PC-9 (cell line): ENCODE results near the gene OR2F2.
A peak's percentile ranks its signal among the peaks of the same experiment; 100 is the strongest.

ENCODE experiments used
- CTCF ChIP-seq: fragments of 200-600 bp; sonication (generic); conservative IDR thresholded peaks from 2 replicates; pipeline ENCODE4 v1.6.1; 2017; ENCODE audit warnings: mixed run types, antibody characterized with exemption, mild to moderate bottlenecking, moderate library complexity
- EZH2 ChIP-seq: fragments of 200-600 bp; sonication (generic); IDR thresholded peaks from 2 replicates; pipeline ENCODE4 v1.8.0; 2017; ENCODE audit warnings: antibody characterized with exemption, low read depth

GRCh38 chr7:143892527-143893300 lies 42.3 kb upstream of the OR2F2 start:
- TF ChIP-seq CTCF, result peak; percentile 76
- TF ChIP-seq EZH2, result no peak
